GM23338 (cell line): ENCODE data around the gene DENND5A. TPM values are rescaled to one million over a fixed set of nuclear protein-coding genes. Genes with fewer than 3 reads are reported as not detected.

ENCODE experiments used
- ATAC-seq: fragments of 200-7000 bp; cut with Tn5 transposase; 3 replicates; pipeline ENCODE4 v1.9.1; 2020
- DNase-seq: peaks from one replicate; pipeline ENCODE4 v3.0.0-alpha.2; 2015; ENCODE audit warnings: low spot score
- H2AFZ ChIP-seq: fragments of 200-600 bp; sonication (generic); 2 replicates; pipeline ENCODE4 v1.8.0; 2016; ENCODE audit warnings: antibody characterized with exemption, mild to moderate bottlenecking, moderate library complexity
- H3F3A ChIP-seq: fragments of 200-600 bp; sonication (generic); replicated peaks from 2 replicates; pipeline ENCODE4 v1.8.0; 2017; ENCODE audit warnings: antibody characterized with exemption, mixed run types, low read depth
- H3K27ac ChIP-seq: fragments of 200-600 bp; sonication (generic); 2 replicates; pipeline ENCODE4 v1.6.1; 2016; ENCODE audit warnings: low read depth
- H3K27me3 ChIP-seq: fragments of 200-600 bp; sonication (generic); 2 replicates; pipeline ENCODE4 v1.8.0; 2016; ENCODE audit warnings: mild to moderate bottlenecking, mixed run types, moderate library complexity; ENCODE audit not compliant: insufficient read depth
- H3K36me3 ChIP-seq: fragments of 200-600 bp; sonication (generic); 2 replicates; pipeline ENCODE4 v1.8.0; 2016; ENCODE audit warnings: mild to moderate bottlenecking; ENCODE audit not compliant: insufficient read depth
- H3K4me1 ChIP-seq: fragments of 200-600 bp; sonication (generic); 2 replicates; pipeline ENCODE4 v1.8.0; 2016; ENCODE audit warnings: mild to moderate bottlenecking, moderate library complexity; ENCODE audit not compliant: insufficient read depth
- H3K4me2 ChIP-seq: fragments of 200-600 bp; sonication (generic); 2 replicates; pipeline ENCODE4 v1.7.1; 2017; ENCODE audit warnings: mixed run types
- H3K4me3 ChIP-seq: fragments of 200-600 bp; sonication (generic); 2 replicates; pipeline ENCODE4 v1.6.1; 2016; ENCODE audit warnings: mixed run types
- H3K79me2 ChIP-seq: fragments of 200-600 bp; sonication (generic); replicated peaks from 2 replicates; pipeline ENCODE4 v1.8.0; 2017; ENCODE audit warnings: mild to moderate bottlenecking; ENCODE audit not compliant: insufficient read depth
- H3K9me2 ChIP-seq: fragments of 200-600 bp; sonication (generic); 2 replicates; pipeline ENCODE4 v1.8.0; 2017; ENCODE audit not compliant: insufficient read depth
- H4K20me1 ChIP-seq: fragments of 200-600 bp; sonication (generic); replicated peaks from 2 replicates; pipeline ENCODE4 v1.8.0; 2017; ENCODE audit warnings: mild to moderate bottlenecking; ENCODE audit not compliant: insufficient read depth
- H3K27ac Mint-ChIP-seq: 2 replicates; pipeline ENCODE4 v1.8.0; 2020; ENCODE audit warnings: inconsistent platforms, mild to moderate bottlenecking, moderate library complexity, mixed read lengths
- H3K27me3 Mint-ChIP-seq: 3 replicates; pipeline ENCODE4 v1.8.0; 2022; ENCODE audit warnings: low read depth, mild to moderate bottlenecking, moderate library complexity, mixed read lengths, inconsistent platforms; ENCODE audit not compliant: insufficient read depth, poor library complexity
- H3K36me3 Mint-ChIP-seq: 3 replicates; pipeline ENCODE4 v1.8.0; 2021; ENCODE audit warnings: low read depth, mild to moderate bottlenecking, inconsistent platforms, moderate library complexity, mixed read lengths
- H3K4me1 Mint-ChIP-seq: 3 replicates; pipeline ENCODE4 v1.8.0; 2020; ENCODE audit warnings: mild to moderate bottlenecking, inconsistent platforms, mixed read lengths
- H3K4me3 Mint-ChIP-seq: 3 replicates; pipeline ENCODE4 v1.8.0; 2021; ENCODE audit warnings: moderate library complexity, mild to moderate bottlenecking, inconsistent platforms, mixed read lengths
- H3K9me3 Mint-ChIP-seq: 3 replicates; pipeline ENCODE4 v1.8.0; 2020; ENCODE audit warnings: moderate library complexity, mild to moderate bottlenecking, inconsistent platforms, mixed read lengths
- EZH2 ChIP-seq: fragments of 200-600 bp; sonication (generic); IDR thresholded peaks from one replicate; pipeline ENCODE4 v1.8.0; 2017; ENCODE audit warnings: antibody characterized with exemption, mild to moderate bottlenecking, low read depth; ENCODE audit not compliant: unreplicated experiment
- EZH2phosphoT487 ChIP-seq: fragments of 200-600 bp; sonication (generic); IDR thresholded peaks from one replicate; pipeline ENCODE4 v1.8.1; 2018; ENCODE audit warnings: antibody characterized with exemption; ENCODE audit not compliant: unreplicated experiment
- JUNB ChIP-seq: IDR thresholded peaks from one replicate; pipeline ENCODE4 v1.6.1; 2016; ENCODE audit warnings: antibody characterized with exemption; ENCODE audit not compliant: unreplicated experiment
- STAT1 ChIP-seq: IDR thresholded peaks from one replicate; pipeline ENCODE4 v1.6.1; 2016; ENCODE audit warnings: antibody characterized with exemption; ENCODE audit not compliant: unreplicated experiment
- polyA plus RNA-seq: library from polyadenylated mRNA; unstranded; fragments of >200 nt; fragmentation: Nextera tagmentation; extraction: Ambion mirVana; gene quantifications from 2 replicates; pipeline ENCODE4 v1.2.1, GENCODE V29; 2016
- total RNA-seq: library from RNA; depleted of rRNA; stranded (reverse); fragments of >200 nt; shearing (Covaris generic); gene quantifications from 2 replicates; pipeline ENCODE4 v1.2.3, GENCODE V29; 2014
- TF ChIP-seq, protein P1 (sequence below): fragments of 250-450 bp; sonication (Bioruptor Pico); IDR thresholded peaks from 2 replicates; pipeline ENCODE4 v1.5.0; 2020; ENCODE audit warnings: mild to moderate bottlenecking, moderate library complexity
- TF ChIP-seq, protein P2 (sequence below), 2 experiments: fragments of 200-600 bp in 1 of 2; sonication (generic) in 1 of 2; conservative IDR thresholded peaks; 2 replicates each; pipeline versions ENCODE4 v1.5.1 to v1.6.1; 2016 to 2017; ENCODE audit warnings: antibody characterized with exemption in 2 of 2, low read depth in 2 of 2, mild to moderate bottlenecking in 2 of 2, moderate library complexity in 1 of 2
- TF ChIP-seq, protein P3 (sequence below): IDR thresholded peaks from one replicate; pipeline ENCODE4 v1.6.1; 2018; ENCODE audit warnings: antibody characterized with exemption; ENCODE audit not compliant: unreplicated experiment
- TF ChIP-seq, protein P4 (sequence below): IDR thresholded peaks from 2 replicates; pipeline ENCODE4 v1.6.1; 2016; ENCODE audit warnings: antibody characterized with exemption

DENND5A gene
- total and polyA plus RNA-seq, 2 experiments from 2014 or later: 28.1 to 56.3 TPM

DNA sequence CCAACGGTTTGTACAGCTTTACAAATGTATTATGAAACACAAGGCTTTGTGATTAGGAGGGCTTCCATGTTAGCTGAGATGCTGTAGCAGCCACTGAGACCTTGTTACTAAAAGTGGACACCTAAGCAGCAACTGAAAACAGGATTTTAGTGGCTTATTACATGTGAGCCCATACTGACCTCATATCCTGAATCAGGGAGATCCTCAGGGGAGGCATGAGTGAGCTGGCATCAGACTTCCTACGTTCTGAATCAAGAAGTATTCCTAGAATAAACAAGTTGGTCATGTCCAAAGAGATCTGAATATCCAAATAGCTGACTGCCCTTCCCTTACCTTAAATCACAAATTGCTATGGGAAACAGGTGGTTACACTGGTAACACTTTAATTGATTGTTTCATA, 114.6 kb downstream of the DENND5A start:
- Histone ChIP-seq H3K36me3 (peaks cover 18% of the 10 kb centered on the region), H3K4me2 (no peak overlapping the region), H3K4me1 (no peaks in the 10 kb centered on the region), H3F3A (no peaks in the 10 kb centered on the region), H3K27ac (no peak overlapping the region), H4K20me1 (no peaks in the 10 kb centered on the region; the same call in 1 of the 2 replicates), H3K27me3 (no peaks in the 10 kb centered on the region), H2AFZ (no peak overlapping the region), H3K9me2 (no peaks in the 10 kb centered on the region), H3K4me3 (no peak overlapping the region), H3K79me2 (no peaks in the 10 kb centered on the region)
- H3K4me3 Mint-ChIP-seq: no peak overlapping the region
- no peak overlapping the region for H3K27ac Mint-ChIP-seq
- H3K27me3 Mint-ChIP-seq: no peaks in the 10 kb centered on the region
- TF ChIP-seq, protein P1, sequence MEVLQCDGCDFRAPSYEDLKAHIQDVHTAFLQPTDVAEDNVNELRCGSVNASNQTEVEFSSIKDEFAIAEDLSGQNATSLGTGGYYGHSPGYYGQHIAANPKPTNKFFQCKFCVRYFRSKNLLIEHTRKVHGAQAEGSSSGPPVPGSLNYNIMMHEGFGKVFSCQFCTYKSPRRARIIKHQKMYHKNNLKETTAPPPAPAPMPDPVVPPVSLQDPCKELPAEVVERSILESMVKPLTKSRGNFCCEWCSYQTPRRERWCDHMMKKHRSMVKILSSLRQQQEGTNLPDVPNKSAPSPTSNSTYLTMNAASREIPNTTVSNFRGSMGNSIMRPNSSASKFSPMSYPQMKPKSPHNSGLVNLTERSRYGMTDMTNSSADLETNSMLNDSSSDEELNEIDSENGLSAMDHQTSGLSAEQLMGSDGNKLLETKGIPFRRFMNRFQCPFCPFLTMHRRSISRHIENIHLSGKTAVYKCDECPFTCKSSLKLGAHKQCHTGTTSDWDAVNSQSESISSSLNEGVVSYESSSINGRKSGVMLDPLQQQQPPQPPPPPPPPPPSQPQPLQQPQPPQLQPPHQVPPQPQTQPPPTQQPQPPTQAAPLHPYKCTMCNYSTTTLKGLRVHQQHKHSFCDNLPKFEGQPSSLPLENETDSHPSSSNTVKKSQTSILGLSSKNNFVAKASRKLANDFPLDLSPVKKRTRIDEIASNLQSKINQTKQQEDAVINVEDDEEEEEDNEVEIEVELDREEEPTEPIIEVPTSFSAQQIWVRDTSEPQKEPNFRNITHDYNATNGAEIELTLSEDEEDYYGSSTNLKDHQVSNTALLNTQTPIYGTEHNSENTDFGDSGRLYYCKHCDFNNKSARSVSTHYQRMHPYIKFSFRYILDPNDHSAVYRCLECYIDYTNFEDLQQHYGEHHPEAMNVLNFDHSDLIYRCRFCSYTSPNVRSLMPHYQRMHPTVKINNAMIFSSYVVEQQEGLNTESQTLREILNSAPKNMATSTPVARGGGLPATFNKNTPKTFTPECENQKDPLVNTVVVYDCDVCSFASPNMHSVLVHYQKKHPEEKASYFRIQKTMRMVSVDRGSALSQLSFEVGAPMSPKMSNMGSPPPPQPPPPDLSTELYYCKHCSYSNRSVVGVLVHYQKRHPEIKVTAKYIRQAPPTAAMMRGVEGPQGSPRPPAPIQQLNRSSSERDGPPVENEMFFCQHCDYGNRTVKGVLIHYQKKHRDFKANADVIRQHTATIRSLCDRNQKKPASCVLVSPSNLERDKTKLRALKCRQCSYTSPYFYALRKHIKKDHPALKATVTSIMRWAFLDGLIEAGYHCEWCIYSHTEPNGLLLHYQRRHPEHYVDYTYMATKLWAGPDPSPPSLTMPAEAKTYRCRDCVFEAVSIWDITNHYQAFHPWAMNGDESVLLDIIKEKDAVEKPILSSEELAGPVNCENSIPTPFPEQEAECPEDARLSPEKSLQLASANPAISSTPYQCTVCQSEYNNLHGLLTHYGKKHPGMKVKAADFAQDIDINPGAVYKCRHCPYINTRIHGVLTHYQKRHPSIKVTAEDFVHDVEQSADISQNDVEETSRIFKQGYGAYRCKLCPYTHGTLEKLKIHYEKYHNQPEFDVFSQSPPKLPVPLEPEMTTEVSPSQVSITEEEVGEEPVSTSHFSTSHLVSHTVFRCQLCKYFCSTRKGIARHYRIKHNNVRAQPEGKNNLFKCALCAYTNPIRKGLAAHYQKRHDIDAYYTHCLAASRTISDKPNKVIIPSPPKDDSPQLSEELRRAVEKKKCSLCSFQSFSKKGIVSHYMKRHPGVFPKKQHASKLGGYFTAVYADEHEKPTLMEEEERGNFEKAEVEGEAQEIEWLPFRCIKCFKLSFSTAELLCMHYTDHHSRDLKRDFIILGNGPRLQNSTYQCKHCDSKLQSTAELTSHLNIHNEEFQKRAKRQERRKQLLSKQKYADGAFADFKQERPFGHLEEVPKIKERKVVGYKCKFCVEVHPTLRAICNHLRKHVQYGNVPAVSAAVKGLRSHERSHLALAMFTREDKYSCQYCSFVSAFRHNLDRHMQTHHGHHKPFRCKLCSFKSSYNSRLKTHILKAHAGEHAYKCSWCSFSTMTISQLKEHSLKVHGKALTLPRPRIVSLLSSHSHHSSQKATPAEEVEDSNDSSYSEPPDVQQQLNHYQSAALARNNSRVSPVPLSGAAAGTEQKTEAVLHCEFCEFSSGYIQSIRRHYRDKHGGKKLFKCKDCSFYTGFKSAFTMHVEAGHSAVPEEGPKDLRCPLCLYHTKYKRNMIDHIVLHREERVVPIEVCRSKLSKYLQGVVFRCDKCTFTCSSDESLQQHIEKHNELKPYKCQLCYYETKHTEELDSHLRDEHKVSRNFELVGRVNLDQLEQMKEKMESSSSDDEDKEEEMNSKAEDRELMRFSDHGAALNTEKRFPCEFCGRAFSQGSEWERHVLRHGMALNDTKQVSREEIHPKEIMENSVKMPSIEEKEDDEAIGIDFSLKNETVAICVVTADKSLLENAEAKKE (CRISPR knock-in tag): no peak
- TF ChIP-seq EZH2 (no peak), JUNB (no peak), EZH2phosphoT487 (no peak), STAT1 (no peak)
- TF ChIP-seq, protein P2, sequence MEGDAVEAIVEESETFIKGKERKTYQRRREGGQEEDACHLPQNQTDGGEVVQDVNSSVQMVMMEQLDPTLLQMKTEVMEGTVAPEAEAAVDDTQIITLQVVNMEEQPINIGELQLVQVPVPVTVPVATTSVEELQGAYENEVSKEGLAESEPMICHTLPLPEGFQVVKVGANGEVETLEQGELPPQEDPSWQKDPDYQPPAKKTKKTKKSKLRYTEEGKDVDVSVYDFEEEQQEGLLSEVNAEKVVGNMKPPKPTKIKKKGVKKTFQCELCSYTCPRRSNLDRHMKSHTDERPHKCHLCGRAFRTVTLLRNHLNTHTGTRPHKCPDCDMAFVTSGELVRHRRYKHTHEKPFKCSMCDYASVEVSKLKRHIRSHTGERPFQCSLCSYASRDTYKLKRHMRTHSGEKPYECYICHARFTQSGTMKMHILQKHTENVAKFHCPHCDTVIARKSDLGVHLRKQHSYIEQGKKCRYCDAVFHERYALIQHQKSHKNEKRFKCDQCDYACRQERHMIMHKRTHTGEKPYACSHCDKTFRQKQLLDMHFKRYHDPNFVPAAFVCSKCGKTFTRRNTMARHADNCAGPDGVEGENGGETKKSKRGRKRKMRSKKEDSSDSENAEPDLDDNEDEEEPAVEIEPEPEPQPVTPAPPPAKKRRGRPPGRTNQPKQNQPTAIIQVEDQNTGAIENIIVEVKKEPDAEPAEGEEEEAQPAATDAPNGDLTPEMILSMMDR (conservative IDR thresholded peaks at IDR 0.05; ENCODE audit: low read depth in 2 of 2): no peak
- TF ChIP-seq, protein P3, sequence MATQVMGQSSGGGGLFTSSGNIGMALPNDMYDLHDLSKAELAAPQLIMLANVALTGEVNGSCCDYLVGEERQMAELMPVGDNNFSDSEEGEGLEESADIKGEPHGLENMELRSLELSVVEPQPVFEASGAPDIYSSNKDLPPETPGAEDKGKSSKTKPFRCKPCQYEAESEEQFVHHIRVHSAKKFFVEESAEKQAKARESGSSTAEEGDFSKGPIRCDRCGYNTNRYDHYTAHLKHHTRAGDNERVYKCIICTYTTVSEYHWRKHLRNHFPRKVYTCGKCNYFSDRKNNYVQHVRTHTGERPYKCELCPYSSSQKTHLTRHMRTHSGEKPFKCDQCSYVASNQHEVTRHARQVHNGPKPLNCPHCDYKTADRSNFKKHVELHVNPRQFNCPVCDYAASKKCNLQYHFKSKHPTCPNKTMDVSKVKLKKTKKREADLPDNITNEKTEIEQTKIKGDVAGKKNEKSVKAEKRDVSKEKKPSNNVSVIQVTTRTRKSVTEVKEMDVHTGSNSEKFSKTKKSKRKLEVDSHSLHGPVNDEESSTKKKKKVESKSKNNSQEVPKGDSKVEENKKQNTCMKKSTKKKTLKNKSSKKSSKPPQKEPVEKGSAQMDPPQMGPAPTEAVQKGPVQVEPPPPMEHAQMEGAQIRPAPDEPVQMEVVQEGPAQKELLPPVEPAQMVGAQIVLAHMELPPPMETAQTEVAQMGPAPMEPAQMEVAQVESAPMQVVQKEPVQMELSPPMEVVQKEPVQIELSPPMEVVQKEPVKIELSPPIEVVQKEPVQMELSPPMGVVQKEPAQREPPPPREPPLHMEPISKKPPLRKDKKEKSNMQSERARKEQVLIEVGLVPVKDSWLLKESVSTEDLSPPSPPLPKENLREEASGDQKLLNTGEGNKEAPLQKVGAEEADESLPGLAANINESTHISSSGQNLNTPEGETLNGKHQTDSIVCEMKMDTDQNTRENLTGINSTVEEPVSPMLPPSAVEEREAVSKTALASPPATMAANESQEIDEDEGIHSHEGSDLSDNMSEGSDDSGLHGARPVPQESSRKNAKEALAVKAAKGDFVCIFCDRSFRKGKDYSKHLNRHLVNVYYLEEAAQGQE: no peak
- TF ChIP-seq, protein P4, sequence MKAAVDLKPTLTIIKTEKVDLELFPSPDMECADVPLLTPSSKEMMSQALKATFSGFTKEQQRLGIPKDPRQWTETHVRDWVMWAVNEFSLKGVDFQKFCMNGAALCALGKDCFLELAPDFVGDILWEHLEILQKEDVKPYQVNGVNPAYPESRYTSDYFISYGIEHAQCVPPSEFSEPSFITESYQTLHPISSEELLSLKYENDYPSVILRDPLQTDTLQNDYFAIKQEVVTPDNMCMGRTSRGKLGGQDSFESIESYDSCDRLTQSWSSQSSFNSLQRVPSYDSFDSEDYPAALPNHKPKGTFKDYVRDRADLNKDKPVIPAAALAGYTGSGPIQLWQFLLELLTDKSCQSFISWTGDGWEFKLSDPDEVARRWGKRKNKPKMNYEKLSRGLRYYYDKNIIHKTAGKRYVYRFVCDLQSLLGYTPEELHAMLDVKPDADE: no peak
- peaks cover 30% of the 10 kb centered on the region for H3K36me3 Mint-ChIP-seq
- H3K4me1 Mint-ChIP-seq: no peaks in the 10 kb centered on the region
- DNase-seq (no peak), ATAC-seq (no peak)
- H3K9me3 Mint-ChIP-seq: no peaks in the 10 kb centered on the region
